Left cardiac atrium (tissue), 4 donors: ENCODE data around the gene PLCH2. TPM values are rescaled to one million over a fixed set of nuclear protein-coding genes. Genes with fewer than 3 reads are reported as not detected.

Experiments used
- ATAC-seq, 2 donors: fragments of 200-7000 bp; cut with Tn5 transposase; one replicate each; pipeline ENCODE4 v1.9.1; 2020; ENCODE audit warnings: mild to moderate bottlenecking in 2 of 2, moderate library complexity in 2 of 2
- DNase-seq: peaks from one replicate; pipeline ENCODE4 v3.0.0-alpha.2; 2020
- intact Hi-C, 2 donors: fragments of 100-400 bp; cut with DNase I; formaldehyde crosslinking; loops; one replicate each; pipeline versions ENCODE4 v1.14.1 to v1.15.1; 2022 to 2023
- total RNA-seq, 2 donors: library from RNA; stranded (reverse); fragmentation: NEBNext Ultra II Directional; extraction: Animal tissue kit (Norgen Biotek cat#: 25700); gene quantifications; one replicate each; pipeline ENCODE4 v1.2.1, GENCODE V29; 2021
- donor health status: DM: no; HTN: yes; CAD: no.
- donor health status: DM: no; HTN: yes; CAD: no; lungs with severe emphysema.
- donor health status: DM: yes; HTN: yes; CAD: no.
- donor health status: Dilated cardiomyopathy.

PLCH2 gene
- total RNA-seq, 2 donors from 2014 or later, result 0.13 to 0.74 TPM

GRCh38 chr1:2534687-2535441 is 58.8 kb downstream of the PLCH2 start:
- DNase-seq (no peak), ATAC-seq (peak in 1 of 2 donors; percentile 53)
- intact Hi-C loops, result no loop called here

- intact Hi-C loops, result no loop called here
- ATAC-seq, result no peak
Measured at GRCh38 chr1:2535455-2535854, 59.4 kb downstream of the PLCH2 start.

GRCh38 chr1:2535981-2536380 is 59.9 kb downstream of the PLCH2 start:
- ATAC-seq (no peak), DNase-seq (no peak)
- intact Hi-C loops, result no loop called here

More at GRCh38 chr1:2535455-2535854, 59.4 kb downstream of the PLCH2 start:
- no peak for DNase-seq

GRCh38 chr1:2537784-2538115 is 61.7 kb downstream of the PLCH2 start:
- DNase-seq (no peak), ATAC-seq (no peak)
- intact Hi-C loops, result no loop called here

- DNase-seq, result no peak
- intact Hi-C loops, result no loop called here
- no peak for ATAC-seq
Measured at GRCh38 chr1:2538376-2538775, 62.3 kb downstream of the PLCH2 start.

GRCh38 chr1:2538872-2539271 is 62.8 kb downstream of the PLCH2 start:
- intact Hi-C loops, result no loop called here
- DNase-seq, result no peak
- no peak for ATAC-seq

GRCh38 chr1:2539312-2539907 is 63.3 kb downstream of the PLCH2 start:
- no peak for DNase-seq
- intact Hi-C loops, result no loop called here
- no peak for ATAC-seq

- no peak for DNase-seq
- no peak for ATAC-seq
- intact Hi-C loops, result no loop called here
Measured at GRCh38 chr1:2540816-2541492, 64.9 kb downstream of the PLCH2 start.

GRCh38 chr1:2541619-2542245 is 65.6 kb downstream of the PLCH2 start:
- peak; percentile 76 for DNase-seq
- ATAC-seq, result no peak
- intact Hi-C loops, result no loop called here

GRCh38 chr1:2542246-2542915 is 66.3 kb downstream of the PLCH2 start:
- intact Hi-C loops, result no loop called here
- DNase-seq (no peak), ATAC-seq (no peak)

- DNase-seq, result no peak
- ATAC-seq, result no peak
- intact Hi-C loops, result no loop called here
Measured at GRCh38 chr1:2543543-2544092, 67.5 kb downstream of the PLCH2 start.

- intact Hi-C loops, result no loop called here
- ATAC-seq (no peak), DNase-seq (no peak)
Measured at GRCh38 chr1:2544093-2544874, 68.2 kb downstream of the PLCH2 start.

- DNase-seq (no peak), ATAC-seq (no peak)
- intact Hi-C loops, result no loop called here
Measured at GRCh38 chr1:2544875-2545640, 69.0 kb downstream of the PLCH2 start.

- intact Hi-C loops, result no loop called here
- DNase-seq, result peak; percentile 91
- peak; percentile 62 to 75 for ATAC-seq
Measured at GRCh38 chr1:2545754-2546514, 69.8 kb downstream of the PLCH2 start.

GRCh38 chr1:2546515-2547209 is 70.6 kb downstream of the PLCH2 start:
- intact Hi-C loops, result no loop called here
- DNase-seq (peak; percentile 89), ATAC-seq (peak; percentile 68 to 84)
